Activated naive CD4-positive, alpha-beta T cell treated with anti-CD3 and anti-CD28 coated beads, Interleukin-2, amount 10 ng/mL, durations not matched to agents 7 days and 5 days (primary cell): ENCODE measurements around the gene SLC13A3.

Experiments
- CTCF ChIA-PET: fragments of 350-600 bp; sonication (Branson Sonifier 250); formaldehyde crosslinking; loops from one replicate; lab custom pipeline; 2021; ENCODE audit warnings: antibody characterized with exemption; lab: Charles Lee
- DNase-seq: peaks from one replicate; pipeline ENCODE4 v3.0.0-alpha.2; 2020
- H3K27ac Mint-ChIP-seq: one replicate; pipeline ENCODE4 v1.8.0; 2021; ENCODE audit warnings: mild to moderate bottlenecking, moderate library complexity, mixed read lengths
- H3K27me3 Mint-ChIP-seq: one replicate; pipeline ENCODE4 v1.8.0; 2021; ENCODE audit warnings: mild to moderate bottlenecking, mixed read lengths
- H3K36me3 Mint-ChIP-seq: one replicate; pipeline ENCODE4 v1.8.0; 2021; ENCODE audit warnings: mixed read lengths
- H3K4me1 Mint-ChIP-seq: one replicate; pipeline ENCODE4 v1.8.0; 2021; ENCODE audit warnings: mixed read lengths
- H3K4me3 Mint-ChIP-seq: one replicate; pipeline ENCODE4 v1.8.0; 2021; ENCODE audit warnings: mild to moderate bottlenecking, moderate library complexity, mixed read lengths
- H3K9me3 Mint-ChIP-seq: one replicate; pipeline ENCODE4 v1.8.0; 2021; ENCODE audit warnings: mixed read lengths

The SLC13A3 gene

DNA sequence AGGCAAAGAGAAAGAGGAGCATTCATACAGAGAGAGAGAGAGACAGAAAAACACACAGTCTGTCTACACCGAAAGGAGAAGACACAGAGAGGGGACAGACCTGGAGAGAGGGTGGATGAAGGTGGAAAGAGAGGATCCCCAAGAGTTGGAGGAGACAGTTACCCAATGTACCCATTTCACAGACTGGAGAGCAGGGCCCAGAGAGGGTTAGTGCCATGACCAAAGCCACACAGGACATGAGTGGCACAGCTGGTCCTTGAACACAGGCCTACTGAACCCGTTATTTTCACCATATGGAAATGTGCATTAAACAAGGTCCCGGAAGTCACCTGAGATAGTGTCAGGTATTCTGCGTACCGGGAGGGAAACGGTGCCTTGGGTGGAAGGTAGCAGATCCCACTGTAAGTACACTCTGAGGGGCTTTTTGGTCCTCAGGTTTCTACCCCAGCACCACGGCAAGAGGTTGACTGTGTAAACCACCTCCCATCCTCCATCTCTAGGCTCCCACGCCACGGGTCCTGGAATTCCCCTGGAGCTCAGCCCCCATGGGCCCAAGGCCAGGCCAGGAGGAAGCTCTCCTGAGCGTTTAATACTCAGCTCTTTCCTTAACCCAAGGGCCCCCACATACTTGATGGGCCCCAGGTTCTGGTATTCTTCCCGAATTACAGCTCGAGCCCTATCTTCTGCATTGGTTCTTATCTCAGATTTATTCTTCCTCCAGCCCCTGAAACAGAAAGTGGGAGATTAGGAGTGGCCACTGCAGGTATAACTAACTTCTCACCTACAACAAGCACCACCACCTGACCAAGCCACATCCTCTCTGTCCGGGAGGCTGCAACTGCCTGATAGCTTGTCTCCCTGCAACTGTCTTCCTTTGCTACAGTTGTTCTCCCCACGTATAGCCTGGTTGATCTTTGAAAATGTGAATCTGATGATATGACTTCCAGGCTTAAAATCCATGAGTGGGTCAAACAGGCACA lies 62.4 kb downstream of the SLC13A3 start:
- Mint-ChIP-seq H3K4me3 (no peak overlapping the region), H3K36me3 (no peaks in the 10 kb centered on the region), H3K27ac (no peak overlapping the region), H3K27me3 (peaks cover 15% of the 10 kb centered on the region), H3K9me3 (no peaks in the 10 kb centered on the region), H3K4me1 (no peaks in the 10 kb centered on the region)
- peak; percentile 54 for DNase-seq
- CTCF ChIA-PET = no interaction called here

DNA sequence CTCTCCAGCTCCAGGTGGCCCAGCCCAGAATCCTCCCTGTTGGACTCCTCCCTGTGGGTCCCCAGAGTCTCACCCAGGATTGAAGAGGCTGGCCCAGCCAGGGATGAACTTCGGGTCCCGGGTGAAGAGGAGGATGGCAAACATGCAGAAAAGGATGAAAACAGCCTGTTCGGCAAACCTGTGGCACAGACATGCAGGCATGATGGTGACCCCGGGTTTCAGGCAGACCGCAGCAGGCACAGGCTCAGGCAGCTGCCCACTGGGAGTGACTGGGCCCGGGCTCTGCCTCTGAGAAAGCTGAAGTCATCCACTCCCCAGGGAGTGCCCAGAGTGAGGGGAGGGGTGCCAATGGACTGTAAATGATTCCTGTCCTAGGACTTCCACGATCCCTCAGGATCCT lies 63.3 kb downstream of the SLC13A3 start:
- H3K36me3 Mint-ChIP-seq = no peaks in the 10 kb centered on the region
- H3K27ac Mint-ChIP-seq = no peak overlapping the region
- no peaks in the 10 kb centered on the region for H3K4me1 Mint-ChIP-seq
- H3K27me3 Mint-ChIP-seq = peaks cover 22% of the 10 kb centered on the region
- H3K4me3 Mint-ChIP-seq = no peak overlapping the region
- no peaks in the 10 kb centered on the region for H3K9me3 Mint-ChIP-seq
- no peak for DNase-seq
- CTCF ChIA-PET = no interaction called here

DNA sequence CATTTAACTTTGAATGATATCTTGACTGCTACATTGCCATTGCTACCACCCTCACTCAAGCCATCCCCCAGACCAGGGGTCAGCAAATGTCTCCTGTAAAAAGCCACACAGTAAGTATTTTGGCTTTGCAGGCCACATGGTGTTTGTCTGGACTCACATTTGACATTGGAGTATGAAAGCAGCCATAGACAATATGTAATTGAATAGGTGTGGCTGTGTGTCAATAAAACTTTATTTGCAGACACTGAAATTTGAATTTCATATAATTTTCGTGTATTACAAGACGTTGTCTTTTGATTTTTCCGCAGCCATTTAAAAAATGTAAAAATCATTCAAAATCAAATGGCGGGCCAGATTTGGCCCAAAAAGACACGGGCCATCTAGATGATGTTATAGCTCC lies 64.5 kb downstream of the SLC13A3 start:
- Mint-ChIP-seq H3K4me1 (no peaks in the 10 kb centered on the region), H3K27me3 (peaks cover 22% of the 10 kb centered on the region), H3K4me3 (no peak overlapping the region), H3K27ac (no peak overlapping the region), H3K36me3 (no peaks in the 10 kb centered on the region), H3K9me3 (no peaks in the 10 kb centered on the region)
- CTCF ChIA-PET = no interaction called here
- no peak for DNase-seq

DNA sequence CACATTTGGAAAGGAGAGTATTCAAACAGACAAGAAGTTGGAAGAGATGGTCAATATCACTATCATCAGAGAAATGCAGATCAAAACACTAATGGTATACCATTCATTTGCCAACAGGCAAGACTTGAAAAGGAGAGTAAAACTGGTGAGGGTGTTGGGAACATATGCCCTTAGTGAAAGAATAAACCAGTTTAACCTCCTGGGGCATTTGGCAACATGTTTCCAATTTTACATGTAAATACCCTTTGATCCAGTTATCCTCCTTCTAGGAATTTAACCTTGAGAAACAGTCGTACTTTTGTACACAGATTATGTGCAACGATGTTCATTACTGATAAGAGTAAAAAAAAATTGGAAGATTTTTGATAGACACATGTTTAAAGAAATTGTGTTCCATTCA lies 66.8 kb downstream of the SLC13A3 start:
- Mint-ChIP-seq H3K27me3 (peaks cover 37% of the 10 kb centered on the region), H3K36me3 (no peaks in the 10 kb centered on the region), H3K9me3 (no peaks in the 10 kb centered on the region), H3K4me1 (no peaks in the 10 kb centered on the region), H3K27ac (no peak overlapping the region), H3K4me3 (no peak overlapping the region)
- no peak for DNase-seq
- CTCF ChIA-PET = no interaction called here

DNA sequence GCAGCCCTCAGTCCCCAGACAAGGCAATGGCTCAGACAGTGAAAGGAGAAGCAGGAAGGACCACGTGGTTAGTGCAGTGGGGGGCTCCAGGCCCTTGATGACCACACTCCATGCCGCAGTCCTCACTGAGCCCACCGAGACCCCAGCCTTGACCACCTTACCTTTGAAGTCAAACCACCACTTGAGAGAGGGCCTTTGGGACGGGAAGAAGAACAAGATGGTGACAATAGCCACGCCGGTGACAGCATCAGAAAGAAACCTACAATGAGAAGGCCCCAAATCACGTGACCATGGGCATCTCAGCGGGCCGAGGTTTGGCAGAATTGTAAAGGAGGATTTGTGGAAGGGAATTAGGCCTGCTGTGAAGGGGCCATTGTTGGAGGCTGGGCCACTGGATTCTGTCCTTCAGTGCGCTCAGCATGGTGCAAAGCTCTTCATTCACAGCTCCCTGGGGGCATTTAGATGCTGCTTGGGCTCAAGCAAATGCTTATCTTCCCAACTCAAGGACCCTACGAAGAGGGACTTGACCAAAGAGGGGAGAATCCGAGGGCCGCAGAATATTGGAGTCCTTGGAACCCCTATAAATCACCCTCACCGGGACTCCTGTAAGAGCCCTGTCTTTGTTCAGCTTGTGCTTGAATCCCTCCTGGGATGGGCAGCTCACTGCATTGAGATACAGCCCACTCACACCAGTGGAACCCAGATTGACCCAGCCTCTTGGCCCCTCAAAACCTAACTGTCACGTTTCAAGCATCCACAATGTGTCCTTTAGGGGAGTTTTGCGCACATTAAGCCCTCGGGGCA lies 67.6 kb downstream of the SLC13A3 start:
- Mint-ChIP-seq H3K27me3 (peaks cover 44% of the 10 kb centered on the region), H3K4me3 (no peak overlapping the region), H3K4me1 (no peaks in the 10 kb centered on the region), H3K36me3 (no peaks in the 10 kb centered on the region), H3K9me3 (no peaks in the 10 kb centered on the region), H3K27ac (no peak overlapping the region)
- CTCF ChIA-PET = no interaction called here
- no peak for DNase-seq

DNA sequence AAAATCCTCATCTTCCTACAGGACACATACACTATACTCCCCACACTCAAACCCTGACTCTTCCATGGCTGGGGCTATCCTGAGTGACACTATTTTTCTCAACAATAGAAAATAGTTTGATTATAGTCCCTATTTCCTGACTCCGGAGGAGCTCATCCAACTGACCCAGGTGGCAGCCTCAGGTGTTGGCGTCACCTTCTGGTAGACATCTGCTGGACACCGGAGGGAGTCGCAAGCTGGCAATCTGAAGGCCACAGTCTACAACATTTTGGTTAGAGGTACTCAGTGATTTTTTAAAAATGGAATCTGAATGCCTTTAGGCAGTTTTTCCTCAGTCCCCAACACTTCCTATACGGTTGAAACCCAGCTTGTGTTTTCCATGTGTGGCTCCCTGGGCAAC lies 68.6 kb downstream of the SLC13A3 start:
- no peaks in the 10 kb centered on the region for H3K4me1 Mint-ChIP-seq
- H3K27ac Mint-ChIP-seq = no peak overlapping the region
- no peaks in the 10 kb centered on the region for H3K9me3 Mint-ChIP-seq
- peaks cover 44% of the 10 kb centered on the region for H3K27me3 Mint-ChIP-seq
- CTCF ChIA-PET = interaction anchor here (0.6 to 1.0 kb wide), 2 partner anchors 37 to 39 kb away, joined by 3 read pairs; no protein-coding TSS in a partner anchor
- DNase-seq = no peak
- H3K36me3 Mint-ChIP-seq = no peaks in the 10 kb centered on the region
- H3K4me3 Mint-ChIP-seq = no peak overlapping the region

DNA sequence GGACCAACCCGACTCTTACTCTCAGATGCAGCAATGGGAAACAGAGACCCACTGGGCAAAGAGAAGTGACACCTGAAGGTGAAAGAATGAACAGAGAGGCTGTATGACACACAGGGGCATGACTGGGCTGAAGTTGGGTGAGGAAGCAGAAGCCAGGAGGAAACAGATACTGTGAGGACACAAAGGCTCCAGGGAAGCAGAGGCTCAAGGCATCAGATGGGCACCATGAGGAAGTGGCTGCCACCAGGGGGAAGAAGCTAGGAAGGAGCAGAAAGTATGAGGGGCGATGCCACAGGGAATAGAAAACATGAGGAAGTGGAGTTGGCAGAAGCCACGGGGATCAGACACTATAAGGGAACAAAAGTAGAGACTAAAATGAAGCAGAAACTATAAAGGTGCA lies 69.9 kb downstream of the SLC13A3 start:
- Mint-ChIP-seq H3K36me3 (no peaks in the 10 kb centered on the region), H3K9me3 (no peaks in the 10 kb centered on the region), H3K4me1 (no peaks in the 10 kb centered on the region), H3K27ac (no peak overlapping the region), H3K27me3 (peaks cover 46% of the 10 kb centered on the region), H3K4me3 (no peak overlapping the region)
- CTCF ChIA-PET = no interaction called here
- DNase-seq = no peak

DNA sequence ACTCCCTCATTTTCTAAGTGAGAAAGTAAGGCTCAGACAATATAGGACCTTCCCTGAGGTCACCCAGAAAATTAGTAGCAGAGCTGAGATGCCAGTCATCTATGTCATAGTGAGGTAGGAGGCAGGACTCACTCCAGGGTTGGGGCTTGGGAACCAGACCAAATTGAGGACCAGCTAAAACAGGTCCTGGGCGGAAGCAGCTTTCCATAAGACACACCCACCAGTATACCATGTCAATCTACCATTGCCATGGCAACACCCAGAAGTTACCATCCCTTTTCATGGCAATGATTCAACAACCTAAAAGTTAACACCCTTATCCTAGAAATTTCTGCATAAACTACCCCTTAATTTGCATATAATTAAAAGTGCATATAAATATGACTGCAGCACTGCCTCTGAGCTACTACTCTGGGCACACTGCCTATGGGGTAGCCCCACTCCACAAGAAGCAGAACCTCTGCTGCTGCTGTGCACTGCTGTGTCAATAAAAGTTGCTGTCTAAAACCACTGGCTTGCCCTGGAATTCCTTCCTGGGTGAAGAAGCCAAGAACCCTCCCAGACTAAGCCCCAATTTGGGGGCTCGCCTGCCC lies 70.5 kb downstream of the SLC13A3 start:
- H3K9me3 Mint-ChIP-seq = no peaks in the 10 kb centered on the region
- no peak for DNase-seq
- CTCF ChIA-PET = no interaction called here
- peaks cover 3% of the 10 kb centered on the region for H3K4me1 Mint-ChIP-seq
- no peak overlapping the region for H3K4me3 Mint-ChIP-seq
- H3K27me3 Mint-ChIP-seq = peaks cover 53% of the 10 kb centered on the region
- H3K36me3 Mint-ChIP-seq = no peaks in the 10 kb centered on the region
- H3K27ac Mint-ChIP-seq = no peak overlapping the region

DNA sequence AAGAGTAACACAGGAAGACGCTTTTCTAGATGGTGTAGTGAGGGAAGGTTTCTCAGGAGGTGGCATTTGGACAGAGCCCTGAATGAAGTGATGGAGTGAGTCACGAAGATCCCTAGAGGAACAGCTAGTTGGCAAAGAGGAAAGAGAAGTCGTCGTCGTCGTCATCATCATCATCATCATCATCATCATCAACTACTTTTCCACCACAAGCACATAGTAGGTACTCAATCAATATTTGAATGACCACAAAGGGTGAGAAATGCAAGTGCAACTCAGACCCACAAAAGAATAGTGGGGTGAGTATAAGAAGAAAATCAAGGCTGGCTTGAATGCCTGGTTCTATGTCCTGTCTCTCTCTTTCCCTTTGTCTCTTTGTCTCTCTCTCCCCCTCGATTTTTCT lies 72.5 kb downstream of the SLC13A3 start:
- Mint-ChIP-seq H3K27ac (no peak overlapping the region), H3K9me3 (no peaks in the 10 kb centered on the region), H3K4me3 (no peak overlapping the region), H3K36me3 (no peaks in the 10 kb centered on the region), H3K4me1 (peaks cover 3% of the 10 kb centered on the region), H3K27me3 (peaks cover 66% of the 10 kb centered on the region)
- CTCF ChIA-PET = interaction anchor here (0.6 kb wide), 1 partner anchor 13 kb away, joined by 3 read pairs; no protein-coding TSS in a partner anchor
- no peak for DNase-seq

DNA sequence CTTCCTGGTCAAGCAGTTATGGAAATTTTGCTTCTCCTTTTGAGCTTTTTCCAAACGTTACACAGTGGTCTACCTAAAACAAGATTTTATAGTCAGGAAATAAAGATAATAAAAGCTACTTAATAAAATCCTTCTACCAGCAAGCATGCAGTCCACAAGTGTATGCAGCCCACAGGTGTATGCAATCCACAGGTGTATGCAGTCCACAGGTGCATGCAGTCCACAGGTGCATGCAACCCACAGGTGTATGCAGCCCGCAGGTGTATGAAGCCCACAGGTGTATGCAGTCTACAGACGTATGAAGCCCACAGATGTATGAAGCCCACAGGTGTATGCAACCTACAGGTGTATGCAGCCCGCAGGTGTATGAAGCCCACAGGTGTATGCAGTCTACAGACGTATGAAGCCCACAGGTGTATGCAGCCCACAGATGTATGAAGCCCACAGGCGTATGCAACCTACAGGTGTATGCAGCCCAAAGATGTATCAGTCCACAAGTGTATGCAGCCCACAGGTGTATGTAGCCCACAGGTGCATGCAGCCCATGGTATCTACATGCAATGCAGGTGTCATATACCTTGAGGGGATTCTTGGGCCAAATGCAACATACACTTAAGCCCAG lies 74.4 kb downstream of the SLC13A3 start:
- Mint-ChIP-seq H3K27me3 (peaks cover 66% of the 10 kb centered on the region), H3K4me1 (peaks cover 3% of the 10 kb centered on the region), H3K27ac (no peak overlapping the region), H3K4me3 (no peak overlapping the region), H3K9me3 (no peaks in the 10 kb centered on the region), H3K36me3 (no peaks in the 10 kb centered on the region)
- CTCF ChIA-PET = interaction anchor here (1.0 to 1.3 kb wide), 2 partner anchors 9 to 15 kb away, joined by 3 read pairs; no protein-coding TSS in a partner anchor
- no peak for DNase-seq

DNA sequence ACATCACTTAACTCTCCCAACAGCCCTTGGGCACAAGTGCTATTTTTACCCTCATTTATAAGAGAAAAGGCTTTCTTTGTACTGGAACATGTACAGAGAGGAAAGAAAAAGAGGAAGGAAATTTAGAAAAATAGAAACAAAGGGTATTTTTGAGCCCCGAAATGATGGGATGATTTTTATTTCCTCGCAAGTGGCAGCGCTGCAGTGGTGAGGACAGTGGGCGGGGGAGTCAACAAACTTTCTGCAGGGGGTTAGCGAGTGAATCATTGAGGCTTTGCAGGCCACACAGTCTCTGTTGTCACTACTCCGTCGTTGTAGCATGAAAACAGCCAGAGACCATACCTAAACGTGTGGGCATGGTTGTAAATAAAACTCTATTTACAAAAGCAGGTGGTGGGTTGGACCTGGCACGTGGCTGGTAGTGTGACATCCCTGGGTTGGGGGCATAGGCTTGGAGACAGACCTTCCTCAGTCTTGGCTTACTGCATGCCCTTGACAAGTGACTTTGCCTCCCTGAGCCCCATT lies 75.3 kb downstream of the SLC13A3 start:
- H3K4me1 Mint-ChIP-seq = peaks cover 3% of the 10 kb centered on the region
- H3K9me3 Mint-ChIP-seq = no peaks in the 10 kb centered on the region
- no peak overlapping the region for H3K27ac Mint-ChIP-seq
- peaks cover 62% of the 10 kb centered on the region for H3K27me3 Mint-ChIP-seq
- DNase-seq = no peak
- CTCF ChIA-PET = interaction anchor here (1.0 to 1.3 kb wide), 2 partner anchors 8 to 14 kb away, joined by 3 read pairs; no protein-coding TSS in a partner anchor
- no peaks in the 10 kb centered on the region for H3K36me3 Mint-ChIP-seq
- H3K4me3 Mint-ChIP-seq = no peak overlapping the region

DNA sequence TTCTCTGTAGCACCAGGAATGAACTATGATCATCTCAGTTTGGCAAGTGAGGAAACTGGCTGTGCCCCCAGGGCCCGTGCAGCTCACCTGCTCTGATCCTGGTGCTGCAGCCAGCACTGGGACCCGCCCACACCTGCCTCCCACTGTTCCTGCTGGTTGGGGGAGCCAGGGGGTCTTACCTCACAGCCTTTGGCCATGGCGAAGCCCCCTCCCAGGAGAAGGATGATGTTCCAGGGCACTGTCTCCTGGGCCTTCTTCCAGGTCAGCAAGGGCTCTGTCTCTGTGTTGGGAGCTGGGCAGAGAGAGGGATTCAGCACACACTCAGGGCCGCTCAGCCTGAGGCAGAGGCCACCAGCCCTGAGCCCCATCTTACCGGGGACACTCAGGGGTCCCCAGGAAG lies 75.9 kb downstream of the SLC13A3 start:
- Mint-ChIP-seq H3K36me3 (no peaks in the 10 kb centered on the region), H3K27ac (no peak overlapping the region), H3K4me3 (no peak overlapping the region), H3K4me1 (peaks cover 3% of the 10 kb centered on the region), H3K9me3 (no peaks in the 10 kb centered on the region), H3K27me3 (peaks cover 59% of the 10 kb centered on the region)
- CTCF ChIA-PET = no interaction called here
- DNase-seq = no peak

DNA sequence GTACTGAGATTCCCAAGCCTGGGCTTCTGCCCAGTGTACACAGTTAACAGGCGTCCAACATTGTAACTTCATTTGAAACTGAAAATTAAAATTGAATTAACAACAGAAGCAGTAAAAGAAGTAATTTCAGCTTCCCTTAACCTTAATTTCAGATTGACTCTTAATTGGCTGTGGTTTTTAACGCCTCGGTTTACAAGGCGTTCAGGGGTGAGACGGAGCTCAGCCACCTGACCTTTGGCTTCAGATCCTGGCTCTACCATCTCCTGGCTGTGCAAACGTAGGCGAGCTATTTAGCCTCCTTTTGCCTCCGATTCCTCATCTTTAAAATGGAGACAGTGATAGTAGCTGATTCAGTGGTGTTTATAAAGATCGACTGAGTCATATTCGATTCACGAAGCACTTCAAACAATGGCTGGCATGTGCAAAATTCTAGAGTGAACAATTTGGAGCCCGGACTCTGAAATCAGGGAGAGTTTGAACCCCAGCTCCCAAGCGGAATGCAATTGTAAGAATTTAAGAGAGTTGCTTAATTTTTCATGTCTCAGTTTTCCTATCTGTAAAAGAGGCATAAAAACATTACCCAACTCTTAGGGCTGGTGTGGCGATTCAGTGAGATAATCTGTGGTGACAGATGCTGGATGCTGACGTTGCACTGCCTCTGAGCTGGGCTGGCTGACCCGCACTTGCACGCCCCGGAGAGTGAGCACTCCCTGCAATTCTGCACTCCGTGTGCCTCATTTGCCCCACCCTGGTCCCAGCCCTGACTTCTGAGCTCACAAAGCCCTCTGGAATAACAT lies 77.3 kb downstream of the SLC13A3 start:
- Mint-ChIP-seq H3K36me3 (no peaks in the 10 kb centered on the region), H3K9me3 (no peaks in the 10 kb centered on the region), H3K27me3 (peaks cover 56% of the 10 kb centered on the region), H3K4me3 (no peak overlapping the region), H3K4me1 (peaks cover 3% of the 10 kb centered on the region), H3K27ac (no peak overlapping the region)
- CTCF ChIA-PET = no interaction called here
- no peak for DNase-seq
